WERI-Rb-1 (cell line): Measurements from ENCODE around the gene RAB18.

Experiments used
- DNase-seq: peaks from one replicate; pipeline ENCODE4 v3.0.0-alpha.2; 2020
- H3K27ac ChIP-seq: fragments of 250-450 bp; sonication (Bioruptor Pico); 2 replicates; pipeline ENCODE4 v1.5.1; 2020; ENCODE audit warnings: mild to moderate bottlenecking, moderate library complexity
- H3K27me3 ChIP-seq: fragments of 250-450 bp; sonication (Bioruptor Pico); 2 replicates; pipeline ENCODE4 v1.5.1; 2021; ENCODE audit warnings: mild to moderate bottlenecking, low read depth, moderate library complexity; ENCODE audit not compliant: insufficient read depth, severe bottlenecking
- H3K36me3 ChIP-seq: fragments of 250-450 bp; sonication (Bioruptor Pico); 2 replicates; pipeline ENCODE4 v1.5.1; 2020; ENCODE audit warnings: mild to moderate bottlenecking, moderate library complexity
- H3K4me3 ChIP-seq: 2 replicates; pipeline ENCODE4 v1.5.1; 2011; ENCODE audit warnings: low read depth, mild to moderate bottlenecking, control low read depth, low read length
- H3K9me3 ChIP-seq: fragments of 250-450 bp; sonication (Bioruptor Pico); 2 replicates; pipeline ENCODE4 v1.5.1; 2021; ENCODE audit warnings: mild to moderate bottlenecking, moderate library complexity; ENCODE audit not compliant: severe bottlenecking
- TF ChIP-seq, protein P1 (sequence below): IDR thresholded peaks from 2 replicates; pipeline ENCODE4 v1.5.1; 2011; ENCODE audit warnings: low read depth, mild to moderate bottlenecking, control low read depth, inconsistent platforms, low read length

Gene RAB18

DNA sequence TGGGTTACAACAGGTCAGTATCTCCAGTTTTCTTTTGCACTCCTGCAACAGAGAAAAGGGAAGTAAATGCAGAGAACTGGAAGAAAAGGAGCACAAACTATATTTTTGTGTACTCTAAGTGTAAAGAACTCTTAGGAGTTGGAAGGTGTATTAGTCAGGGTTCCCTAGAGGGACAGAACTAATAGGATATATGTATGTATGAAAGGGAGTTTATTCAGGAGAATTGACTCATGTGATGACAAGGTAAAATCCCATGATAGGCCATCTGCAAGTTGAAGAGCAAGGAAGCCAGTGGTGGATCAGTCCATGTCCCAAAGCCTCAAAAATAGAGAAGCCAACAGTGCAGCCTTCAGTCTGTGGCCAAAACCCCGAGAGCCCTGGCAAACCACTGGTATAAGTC lies 22.6 kb upstream of the RAB18 start:
- Histone ChIP-seq H3K36me3 (no peaks in the 10 kb centered on the region), H3K9me3 (no peaks in the 10 kb centered on the region), H3K27me3 (no peaks in the 10 kb centered on the region), H3K27ac (no peak overlapping the region), H3K4me3 (no peak overlapping the region)
- TF ChIP-seq, protein P1, sequence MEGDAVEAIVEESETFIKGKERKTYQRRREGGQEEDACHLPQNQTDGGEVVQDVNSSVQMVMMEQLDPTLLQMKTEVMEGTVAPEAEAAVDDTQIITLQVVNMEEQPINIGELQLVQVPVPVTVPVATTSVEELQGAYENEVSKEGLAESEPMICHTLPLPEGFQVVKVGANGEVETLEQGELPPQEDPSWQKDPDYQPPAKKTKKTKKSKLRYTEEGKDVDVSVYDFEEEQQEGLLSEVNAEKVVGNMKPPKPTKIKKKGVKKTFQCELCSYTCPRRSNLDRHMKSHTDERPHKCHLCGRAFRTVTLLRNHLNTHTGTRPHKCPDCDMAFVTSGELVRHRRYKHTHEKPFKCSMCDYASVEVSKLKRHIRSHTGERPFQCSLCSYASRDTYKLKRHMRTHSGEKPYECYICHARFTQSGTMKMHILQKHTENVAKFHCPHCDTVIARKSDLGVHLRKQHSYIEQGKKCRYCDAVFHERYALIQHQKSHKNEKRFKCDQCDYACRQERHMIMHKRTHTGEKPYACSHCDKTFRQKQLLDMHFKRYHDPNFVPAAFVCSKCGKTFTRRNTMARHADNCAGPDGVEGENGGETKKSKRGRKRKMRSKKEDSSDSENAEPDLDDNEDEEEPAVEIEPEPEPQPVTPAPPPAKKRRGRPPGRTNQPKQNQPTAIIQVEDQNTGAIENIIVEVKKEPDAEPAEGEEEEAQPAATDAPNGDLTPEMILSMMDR = no peak
- DNase-seq = no peak

DNA sequence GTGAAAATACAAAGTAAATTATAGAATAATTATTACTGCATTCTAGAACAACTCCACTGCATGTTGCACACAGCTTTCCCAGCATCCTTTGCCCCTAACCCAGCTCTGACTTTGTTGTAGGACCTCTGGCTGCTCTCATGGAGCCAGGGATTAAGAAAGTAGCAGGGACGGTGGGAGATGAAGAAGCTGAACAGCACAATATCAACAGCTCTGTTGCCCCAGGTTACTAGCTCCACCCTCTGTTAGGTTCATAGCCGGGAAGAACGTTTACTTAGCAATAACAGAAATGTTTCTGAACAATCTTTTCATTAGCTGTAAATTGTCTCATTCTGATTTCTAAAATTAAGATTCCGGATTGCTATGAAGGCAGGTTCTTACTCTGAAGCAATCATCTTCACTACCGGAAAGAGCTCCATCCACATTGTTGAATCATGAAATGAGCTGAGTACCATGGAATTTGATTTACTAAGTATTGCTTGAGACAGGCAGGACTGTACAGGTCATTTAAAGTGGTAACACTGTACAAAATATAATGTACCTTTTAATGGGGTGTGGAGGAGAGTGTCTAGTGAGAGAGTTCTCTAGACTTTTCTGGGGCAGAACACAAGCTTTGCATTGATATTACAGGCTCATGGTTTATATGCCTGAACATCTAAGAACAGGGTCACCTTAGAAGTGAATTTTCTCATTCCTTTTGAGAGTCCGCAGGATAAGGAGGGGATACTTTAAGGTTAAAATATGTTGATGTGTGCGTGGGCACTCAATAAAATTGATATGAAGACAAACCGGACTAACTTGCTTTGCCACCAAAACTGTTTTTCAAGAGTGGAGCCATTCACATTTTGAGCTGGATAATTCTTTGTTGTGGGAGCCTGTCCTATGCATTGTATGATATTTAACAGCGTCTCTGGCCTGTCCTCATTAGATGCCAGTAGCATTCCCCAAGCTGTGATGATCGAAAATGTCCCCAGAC lies 20.8 kb upstream of the RAB18 start:
- DNase-seq = no peak
- H3K27ac ChIP-seq = no peak overlapping the region
- no peaks in the 10 kb centered on the region for H3K27me3 ChIP-seq
- H3K36me3 ChIP-seq = no peaks in the 10 kb centered on the region
- H3K4me3 ChIP-seq = no peak overlapping the region
- TF ChIP-seq, protein P1 = no peak
- H3K9me3 ChIP-seq = no peaks in the 10 kb centered on the region

DNA sequence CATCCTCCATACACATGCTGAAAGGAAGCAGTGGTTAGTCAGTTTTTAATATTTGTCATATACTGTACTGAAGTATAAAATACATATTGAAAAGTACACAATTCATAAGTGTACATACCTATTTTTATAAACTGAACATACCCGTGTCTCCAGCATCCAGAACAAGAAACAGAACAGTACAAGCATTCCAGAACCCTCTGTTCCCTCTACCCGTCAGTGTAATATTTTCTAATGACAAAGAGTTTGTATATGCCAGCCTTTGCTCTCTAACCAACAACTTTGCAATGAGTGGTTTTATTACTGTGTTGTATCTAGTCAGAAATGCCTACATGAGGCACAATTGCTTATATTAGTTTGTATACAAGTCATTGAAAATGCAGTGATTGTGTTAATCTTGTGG lies 18.7 kb upstream of the RAB18 start:
- TF ChIP-seq, protein P1 = no peak
- H3K27ac ChIP-seq = no peak overlapping the region
- DNase-seq = no peak
- H3K4me3 ChIP-seq = no peak overlapping the region
- no peaks in the 10 kb centered on the region for H3K36me3 ChIP-seq
- H3K27me3 ChIP-seq = no peaks in the 10 kb centered on the region
- H3K9me3 ChIP-seq = no peaks in the 10 kb centered on the region

DNA sequence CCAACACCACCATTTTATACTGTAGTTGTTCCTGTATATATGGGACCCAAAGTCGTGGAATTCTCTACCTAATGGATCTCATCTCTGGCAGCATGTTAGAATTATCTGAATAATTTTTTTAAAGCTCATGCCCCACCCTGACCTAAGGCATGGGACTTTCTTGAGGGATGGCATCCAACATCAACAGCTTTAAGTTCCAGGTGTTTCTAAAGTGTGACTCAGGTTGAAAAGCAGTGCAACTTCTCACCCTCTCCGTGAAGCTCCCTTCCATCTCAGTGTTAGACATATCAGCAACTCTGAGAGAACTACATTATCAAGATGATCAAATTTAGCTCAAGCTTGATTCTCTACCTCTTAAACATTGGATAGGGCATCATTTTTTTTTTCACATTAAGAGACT lies 18.1 kb upstream of the RAB18 start:
- H3K9me3 ChIP-seq = no peaks in the 10 kb centered on the region
- TF ChIP-seq, protein P1 = no peak
- DNase-seq = no peak
- H3K4me3 ChIP-seq = no peak overlapping the region
- H3K36me3 ChIP-seq = no peaks in the 10 kb centered on the region
- H3K27me3 ChIP-seq = no peaks in the 10 kb centered on the region
- H3K27ac ChIP-seq = no peak overlapping the region

DNA sequence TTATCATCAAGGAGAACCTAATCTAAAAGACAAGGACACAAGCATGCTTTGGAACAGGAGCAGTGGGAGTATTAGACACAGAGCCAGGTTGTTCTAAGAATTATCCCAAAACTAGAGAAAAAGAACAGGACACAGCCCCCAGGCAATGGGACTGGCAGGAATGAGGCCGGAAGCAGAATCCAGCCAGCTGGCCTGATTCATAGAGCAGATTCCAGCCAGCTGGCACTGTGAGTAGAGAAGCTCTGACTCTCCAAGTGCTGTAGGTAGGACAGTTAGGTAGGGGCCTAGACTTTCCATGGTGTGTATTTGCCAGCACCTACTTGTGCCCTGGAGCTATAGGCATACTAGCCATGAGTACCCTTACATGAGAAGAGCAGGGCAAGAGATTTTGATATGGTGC lies 13.3 kb upstream of the RAB18 start:
- Histone ChIP-seq H3K9me3 (no peaks in the 10 kb centered on the region), H3K27me3 (no peaks in the 10 kb centered on the region), H3K4me3 (no peak overlapping the region), H3K27ac (no peak overlapping the region), H3K36me3 (no peaks in the 10 kb centered on the region)
- TF ChIP-seq, protein P1 = no peak
- DNase-seq = no peak
